ENCODE data around the gene B3GALT4. TPM values are rescaled to one million over a fixed set of nuclear protein-coding genes. Genes with fewer than 3 reads are reported as not detected.
"Not testable (repeated sequence)": the region's sequence is repeated elsewhere in the genome, so short reads cannot be mapped to it uniquely, and the experiment has no call there.

Gene B3GALT4
- total RNA-seq, 1 experiment from 2014 or later, result not detected

DNA sequence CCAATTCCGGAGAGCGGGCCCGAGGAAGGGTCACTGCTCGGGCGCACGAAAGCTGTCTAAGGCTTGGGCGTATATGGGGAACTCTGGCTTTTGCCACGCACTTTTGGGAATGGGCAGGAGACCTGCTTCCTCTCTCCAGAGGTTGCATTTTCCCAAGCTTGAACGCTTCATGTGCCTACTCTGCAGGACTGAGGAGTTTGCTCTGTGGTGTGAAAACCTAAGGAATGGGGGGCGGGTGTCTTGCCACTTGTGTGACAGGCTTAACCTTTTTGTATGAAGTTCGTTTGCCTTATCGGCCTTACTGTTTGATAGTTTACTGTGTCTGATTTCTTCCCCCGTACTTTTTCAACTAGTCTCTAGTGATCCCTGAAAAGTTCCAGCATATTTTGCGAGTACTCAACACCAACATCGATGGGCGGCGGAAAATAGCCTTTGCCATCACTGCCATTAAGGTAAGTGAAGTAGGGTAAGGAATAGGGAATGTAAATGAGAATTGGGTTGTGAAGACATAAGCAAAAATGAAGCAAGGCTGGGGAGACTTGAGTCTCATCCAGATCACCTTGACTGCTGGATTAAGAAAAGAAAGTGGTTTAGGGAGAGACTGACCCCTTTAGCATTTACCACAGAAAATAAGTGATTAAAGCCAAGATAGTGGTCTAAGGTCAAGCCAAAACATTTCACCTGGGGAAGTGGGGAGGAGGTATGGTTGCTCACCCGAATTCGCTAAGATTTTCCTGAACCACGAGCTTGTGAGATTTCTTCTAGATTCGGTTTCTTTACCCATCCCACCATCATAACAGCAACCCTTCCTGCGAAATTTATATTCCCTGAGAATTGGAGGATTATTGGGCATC is 4.4 kb upstream of the B3GALT4 start:
- no peak for DNase-seq (ENCODE audit: low spot score)

DNA sequence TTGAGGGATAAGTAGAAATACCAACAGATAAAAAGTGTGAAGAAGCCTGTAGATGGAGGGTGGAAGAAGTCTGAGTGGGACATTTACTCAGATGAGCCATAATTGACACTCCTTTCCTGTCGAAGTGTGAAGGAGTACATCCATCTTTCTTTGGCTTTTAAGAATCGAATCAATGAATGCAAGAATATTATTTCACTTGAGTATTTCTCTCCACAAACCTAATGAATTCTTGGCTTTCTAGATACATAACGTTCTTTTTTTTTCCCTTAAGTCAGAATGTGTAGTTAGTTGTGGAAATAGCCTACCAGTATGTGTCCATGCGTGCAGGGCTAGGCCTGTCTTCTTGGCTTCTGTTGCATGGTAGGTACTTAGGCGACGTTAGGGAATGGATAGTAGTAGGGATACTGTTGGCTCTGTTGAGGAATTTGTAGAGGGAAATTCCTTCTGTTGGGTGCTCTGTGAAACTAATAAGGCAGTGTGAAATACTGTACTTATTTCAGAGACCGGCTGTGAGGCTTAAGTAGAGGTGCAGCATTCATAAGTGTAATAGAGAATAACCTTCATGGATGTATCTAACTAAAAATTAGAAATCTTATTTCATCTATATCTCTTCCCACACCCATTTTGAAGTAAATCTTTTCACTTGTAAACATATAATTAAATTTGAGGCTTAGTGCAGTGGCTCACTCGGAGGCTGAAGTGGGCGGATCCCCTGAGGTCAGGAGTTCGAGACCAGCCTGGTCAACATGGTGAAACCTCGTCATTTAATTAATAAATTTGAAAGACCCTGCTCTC is 3.6 kb upstream of the B3GALT4 start:
- DNase-seq (ENCODE audit: low spot score), result no peak

DNA sequence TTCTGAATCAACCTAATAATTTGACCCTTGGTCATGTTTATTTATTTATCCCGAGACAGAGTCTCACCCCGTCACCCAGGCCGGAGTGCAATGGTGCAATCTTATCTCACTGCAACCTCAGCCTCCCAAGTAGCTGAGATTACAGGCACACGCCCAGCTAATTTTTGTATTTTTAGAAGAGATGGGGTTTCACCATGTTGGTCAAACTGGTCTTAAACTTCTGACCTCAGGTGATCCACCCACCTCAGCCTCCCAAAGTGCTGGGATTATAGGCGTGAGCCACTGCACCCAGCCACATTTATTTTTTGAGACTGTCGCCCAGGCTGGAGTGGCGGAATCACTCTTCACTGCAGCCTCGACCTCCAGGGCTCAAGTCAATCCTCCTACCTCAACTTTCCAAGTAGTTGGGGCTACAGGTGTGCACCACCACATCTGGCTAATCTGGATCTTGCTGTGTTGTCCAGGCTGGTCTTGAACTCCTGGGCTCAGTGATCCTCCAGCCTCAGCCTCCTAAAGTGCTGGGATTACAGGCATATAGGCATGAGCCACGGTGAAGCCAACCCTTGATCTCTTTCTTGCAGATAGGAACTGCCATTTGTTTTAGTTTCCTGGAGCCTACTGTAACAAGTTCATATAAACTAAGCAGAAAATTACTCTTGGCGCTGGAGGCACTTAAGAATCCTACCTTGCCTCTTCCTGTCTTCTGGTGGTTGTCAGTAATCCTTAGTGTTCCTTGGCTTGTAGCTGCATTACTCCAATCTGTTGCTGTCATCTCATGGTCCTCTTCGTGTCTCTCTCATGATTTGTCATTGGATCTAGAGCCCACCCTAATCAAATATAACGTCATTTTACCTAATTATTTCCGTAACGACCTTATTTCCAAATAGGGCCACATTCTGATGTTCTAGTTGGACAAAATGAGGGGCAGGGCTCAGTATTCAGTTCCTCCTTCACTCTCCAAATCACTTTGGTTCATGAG is 2.7 kb upstream of the B3GALT4 start:
- no peak for DNase-seq (ENCODE audit: low spot score)

DNA sequence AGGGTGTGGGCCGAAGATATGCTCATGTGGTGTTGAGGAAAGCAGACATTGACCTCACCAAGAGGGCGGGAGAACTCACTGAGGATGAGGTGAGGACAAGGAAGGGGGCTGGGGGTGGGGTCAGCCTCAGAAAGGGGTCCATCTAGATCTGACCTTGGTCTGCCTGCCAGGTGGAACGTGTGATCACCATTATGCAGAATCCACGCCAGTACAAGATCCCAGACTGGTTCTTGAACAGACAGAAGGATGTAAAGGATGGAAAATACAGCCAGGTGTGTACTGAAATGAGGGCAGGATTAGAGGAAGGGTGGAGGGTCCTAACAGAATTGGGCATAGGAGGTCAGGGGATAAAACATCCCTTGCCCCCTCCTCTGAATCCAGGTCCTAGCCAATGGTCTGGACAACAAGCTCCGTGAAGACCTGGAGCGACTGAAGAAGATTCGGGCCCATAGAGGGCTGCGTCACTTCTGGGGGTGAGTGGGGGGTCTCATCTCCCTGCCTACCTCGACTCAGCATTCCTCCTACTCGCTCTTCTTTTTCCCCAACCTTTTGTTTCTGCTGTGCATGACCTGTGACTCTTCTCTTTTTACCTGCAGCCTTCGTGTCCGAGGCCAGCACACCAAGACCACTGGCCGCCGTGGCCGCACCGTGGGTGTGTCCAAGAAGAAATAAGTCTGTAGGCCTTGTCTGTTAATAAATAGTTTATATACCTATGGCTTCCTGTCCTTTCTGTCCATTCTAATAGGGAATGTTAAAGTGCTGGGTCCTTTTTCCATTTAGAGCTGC is 935 bp upstream of the B3GALT4 start:
- not testable (repeated sequence) for DNase-seq (ENCODE audit: low spot score)

DNA sequence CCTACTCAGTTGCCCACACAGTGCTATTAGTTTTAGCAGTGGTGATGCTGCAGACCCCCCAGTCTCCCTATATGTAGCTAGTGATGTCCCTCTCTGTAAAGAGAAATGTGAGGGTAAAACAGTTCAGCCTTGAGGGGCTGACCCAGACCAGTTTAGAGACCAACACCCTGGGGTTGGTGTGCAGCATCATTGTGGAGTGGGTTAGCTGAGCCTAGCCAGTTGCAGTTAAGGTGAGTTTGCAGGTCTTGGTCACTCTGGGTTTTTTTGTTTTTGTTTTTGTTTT is 401 bp upstream of the B3GALT4 start:
- DNase-seq (ENCODE audit: low spot score), result no peak

DNA sequence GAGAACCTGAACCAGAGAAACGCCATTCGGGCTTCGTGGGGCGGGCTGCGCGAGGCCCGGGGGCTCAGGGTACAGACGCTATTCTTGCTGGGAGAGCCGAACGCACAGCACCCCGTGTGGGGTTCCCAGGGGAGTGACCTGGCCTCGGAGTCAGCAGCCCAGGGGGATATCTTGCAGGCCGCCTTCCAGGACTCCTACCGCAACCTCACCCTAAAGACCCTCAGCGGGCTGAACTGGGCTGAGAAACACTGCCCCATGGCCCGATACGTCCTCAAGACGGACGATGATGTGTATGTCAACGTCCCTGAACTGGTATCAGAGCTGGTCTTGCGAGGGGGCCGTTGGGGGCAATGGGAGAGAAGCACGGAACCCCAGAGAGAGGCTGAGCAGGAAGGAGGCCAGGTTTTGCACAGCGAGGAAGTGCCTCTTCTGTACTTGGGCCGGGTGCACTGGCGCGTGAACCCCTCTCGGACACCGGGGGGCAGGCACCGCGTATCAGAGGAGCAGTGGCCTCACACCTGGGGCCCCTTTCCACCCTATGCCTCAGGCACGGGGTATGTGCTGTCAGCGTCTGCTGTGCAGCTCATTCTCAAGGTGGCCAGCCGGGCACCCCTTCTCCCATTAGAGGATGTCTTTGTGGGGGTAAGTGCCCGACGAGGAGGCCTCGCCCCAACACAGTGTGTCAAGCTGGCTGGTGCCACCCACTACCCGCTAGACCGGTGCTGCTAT is 904 bp downstream of the B3GALT4 start:
- DNase-seq (ENCODE audit: low spot score), result no peak

DNA sequence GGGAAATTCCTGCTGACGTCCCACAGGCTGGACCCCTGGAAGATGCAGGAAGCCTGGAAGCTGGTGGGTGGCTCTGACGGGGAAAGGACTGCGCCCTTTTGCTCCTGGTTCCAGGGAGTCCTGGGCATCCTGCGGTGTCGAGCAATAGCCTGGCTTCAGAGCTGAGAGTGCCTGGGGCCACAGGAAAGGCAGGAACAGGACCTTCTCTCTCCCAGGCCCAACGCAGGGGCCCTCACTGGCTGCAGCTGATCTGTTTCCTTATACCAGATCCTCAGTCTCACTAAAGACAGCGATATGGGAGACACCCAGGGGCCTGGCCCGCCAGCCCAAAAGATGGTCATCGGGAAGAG is 1.4 kb downstream of the B3GALT4 start:
- DNase-seq (ENCODE audit: low spot score), result no peak

DNA sequence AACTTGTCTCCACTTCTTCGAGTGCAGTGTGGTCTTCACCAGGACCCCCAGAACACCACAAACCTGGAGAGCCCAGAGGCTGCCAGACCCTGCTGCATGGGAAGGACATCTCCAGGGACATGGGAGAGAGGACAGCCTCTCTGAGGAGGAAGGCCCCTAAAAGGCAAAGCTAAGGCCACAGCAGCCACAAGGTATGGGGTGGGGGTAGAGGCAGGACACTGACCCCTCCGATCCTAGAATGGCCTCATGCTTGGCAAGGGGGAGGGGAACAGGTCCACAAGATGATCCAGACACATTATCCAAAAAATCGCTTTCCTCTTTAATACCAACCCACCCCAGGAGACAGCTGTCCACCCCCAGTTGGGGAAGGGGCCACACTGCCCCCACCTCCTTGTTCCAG is 1.9 kb downstream of the B3GALT4 start:
- DNase-seq (ENCODE audit: low spot score), result no peak

DNA sequence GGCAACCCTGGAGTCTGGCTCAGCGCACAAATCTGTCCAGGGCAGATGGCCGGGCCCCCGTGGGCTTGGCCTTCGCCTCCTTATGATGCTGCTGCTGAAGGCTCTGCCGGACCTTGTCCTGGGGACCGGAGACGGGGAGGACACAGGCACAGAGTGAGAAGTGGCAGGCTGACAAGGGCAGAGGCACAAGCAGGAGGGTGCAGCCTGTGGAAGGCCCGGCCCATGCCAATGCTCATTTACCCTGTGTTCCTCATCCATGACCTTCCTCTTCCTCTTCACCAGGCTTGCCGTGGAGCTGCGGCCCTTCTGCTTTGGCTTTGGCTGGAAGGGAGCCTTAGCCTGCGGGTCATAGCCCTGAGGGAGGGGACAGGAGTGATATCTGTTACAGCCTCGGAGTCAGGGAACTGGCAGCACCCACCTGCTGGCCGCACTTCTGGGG is 2.4 kb downstream of the B3GALT4 start:
- no peak for DNase-seq (ENCODE audit: low spot score)

DNA sequence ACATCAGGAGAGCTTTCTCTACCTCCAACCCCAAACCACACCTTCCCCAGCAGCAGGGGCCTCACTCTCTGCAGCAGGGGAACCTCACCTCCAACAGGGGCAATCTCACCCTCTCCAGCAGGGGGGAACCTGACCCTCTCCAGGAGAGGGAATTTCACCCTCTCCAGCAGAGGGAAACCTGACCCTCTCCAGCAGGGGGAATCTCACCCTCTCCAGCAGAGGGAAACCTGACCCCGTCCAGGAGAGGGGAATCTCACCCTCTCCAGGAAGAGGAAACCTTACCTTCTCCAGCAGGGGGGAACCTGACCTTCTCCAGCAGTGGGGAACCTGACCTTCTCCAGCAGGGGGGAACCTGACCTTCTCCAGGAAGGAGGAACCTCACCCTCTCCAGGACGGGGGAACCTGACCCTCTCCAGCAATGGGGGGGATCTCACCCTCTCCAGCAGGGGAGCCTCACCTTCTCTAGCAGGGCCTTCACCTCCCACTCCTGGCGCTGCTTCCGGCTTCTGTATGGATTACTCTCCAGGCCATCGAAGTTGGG is 3.1 kb downstream of the B3GALT4 start:
- DNase-seq (ENCODE audit: low spot score), result peak; percentile 73

DNA sequence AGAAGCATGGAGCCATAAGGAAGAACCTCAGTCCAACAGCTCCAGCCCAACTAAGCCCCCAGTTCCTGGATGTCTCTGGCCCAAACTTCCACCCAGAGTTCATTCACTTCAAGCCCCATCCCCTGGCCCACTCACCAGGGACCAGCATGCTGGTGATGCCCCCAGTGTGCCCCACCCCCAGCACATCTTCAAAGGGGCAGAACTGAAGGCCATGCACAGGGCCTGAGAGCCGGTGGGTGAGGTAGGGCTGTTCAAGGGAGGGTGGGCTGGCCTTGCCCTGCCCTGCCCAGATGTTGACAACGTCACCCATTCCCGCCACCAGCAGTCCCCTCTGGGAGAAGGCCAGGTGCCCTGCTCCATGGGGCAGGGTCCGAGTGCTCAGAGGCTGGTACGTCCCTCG is 3.6 kb downstream of the B3GALT4 start:
- no peak for DNase-seq (ENCODE audit: low spot score)

DNA sequence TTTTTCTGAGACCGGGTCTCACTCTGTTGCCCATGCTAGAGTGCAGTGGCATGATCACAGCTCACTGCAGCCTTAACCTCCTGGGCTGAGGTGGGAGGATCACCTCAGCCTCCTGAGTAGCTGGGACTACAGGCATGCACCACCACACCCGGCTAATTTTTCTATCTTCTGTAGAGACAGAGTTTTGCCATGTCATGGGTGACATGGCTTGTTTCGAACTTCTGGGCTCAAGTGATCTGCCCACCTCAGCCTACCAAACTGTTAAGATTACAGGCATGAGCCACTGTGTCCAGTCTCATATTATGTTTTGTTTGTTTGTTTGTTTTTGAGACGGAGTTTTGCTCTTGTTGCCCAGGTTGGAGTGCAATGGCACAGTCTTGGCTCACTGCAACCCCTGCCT is 8.3 kb downstream of the B3GALT4 start:
- not testable (repeated sequence) for DNase-seq (ENCODE audit: low spot score)

DNA sequence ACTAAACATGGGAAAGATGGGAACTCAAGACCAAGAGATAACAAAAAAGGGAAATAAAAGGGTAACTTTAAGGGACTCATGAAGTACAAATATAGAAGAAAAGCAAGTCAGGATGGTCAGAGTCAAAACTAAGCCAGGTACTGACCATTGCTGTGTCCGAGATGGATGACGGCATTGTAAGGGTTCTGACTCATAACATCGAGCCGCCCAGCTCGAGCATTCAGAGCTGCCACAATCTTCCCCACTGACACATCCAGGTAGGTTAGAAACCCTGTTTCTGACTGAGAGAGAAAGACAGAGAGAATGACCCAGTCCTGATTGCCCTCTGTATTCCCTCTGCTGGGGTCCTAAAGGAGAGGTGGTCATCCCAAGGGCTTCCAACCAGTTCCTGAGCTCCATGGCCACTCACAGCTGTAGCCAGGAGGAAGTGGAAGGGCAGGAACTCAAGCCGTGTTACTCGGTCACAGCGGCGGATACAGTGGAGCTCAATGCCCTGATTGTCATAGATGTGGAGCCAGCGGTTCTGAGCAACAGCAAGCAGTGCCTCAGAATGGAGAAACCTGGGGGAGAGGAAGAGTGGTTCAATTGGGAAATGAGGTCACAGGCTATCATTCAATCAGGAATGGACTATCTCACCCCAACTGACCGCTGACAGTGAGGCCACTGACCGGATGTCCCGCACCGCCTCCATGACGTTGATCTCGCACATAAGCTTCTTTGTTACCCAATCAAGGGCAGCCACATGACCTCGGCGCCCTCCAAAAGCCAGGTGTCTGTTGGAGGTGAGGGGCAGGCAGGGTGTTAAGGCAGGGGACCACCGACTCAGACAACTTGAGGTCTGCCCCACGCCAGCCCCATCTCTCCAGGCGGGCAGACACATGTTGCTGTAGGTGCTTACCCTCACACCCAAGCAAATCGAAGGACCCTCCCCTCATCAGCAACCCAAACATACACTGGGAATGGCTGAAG is 10.3 kb downstream of the B3GALT4 start:
- DNase-seq (ENCODE audit: low spot score), result no peak

DNA sequence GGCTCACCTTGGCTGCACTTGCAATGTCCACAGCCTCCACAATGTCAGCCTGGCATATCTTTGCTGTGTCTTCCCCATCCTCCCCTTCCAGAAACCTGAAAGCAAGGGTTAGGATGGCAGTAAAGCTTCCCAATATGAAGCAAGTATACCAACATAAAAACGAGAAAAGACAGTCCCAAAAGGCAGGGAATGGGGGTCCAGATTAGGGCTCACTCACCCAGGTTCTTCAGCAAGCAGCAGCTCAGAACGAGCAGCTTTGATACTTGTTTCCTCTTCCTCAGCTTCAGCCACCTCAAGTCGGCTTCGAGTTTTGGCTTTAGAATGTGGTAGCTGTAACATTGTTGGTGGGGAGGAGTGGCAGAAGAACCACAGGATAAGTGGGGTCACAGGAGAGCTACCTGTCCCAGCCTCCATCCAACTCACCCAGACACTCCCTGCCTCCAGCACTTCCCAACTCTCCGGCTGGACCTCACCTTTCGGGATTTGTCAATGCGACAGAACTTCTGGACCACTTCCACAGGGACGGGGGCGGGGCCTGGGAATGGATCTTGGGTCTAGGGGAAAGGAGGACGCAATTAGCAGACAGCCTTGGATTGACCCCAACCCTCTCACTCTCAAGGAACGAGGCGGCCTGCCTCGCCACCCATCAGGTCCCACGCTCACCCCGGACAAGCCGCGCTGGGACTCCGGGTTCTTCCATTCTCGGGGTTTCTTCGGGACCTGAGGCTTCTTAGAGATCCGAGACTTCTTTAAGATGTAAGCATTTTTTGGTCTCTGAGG is 11.4 kb downstream of the B3GALT4 start:
- DNase-seq (ENCODE audit: low spot score), result no peak

DNA sequence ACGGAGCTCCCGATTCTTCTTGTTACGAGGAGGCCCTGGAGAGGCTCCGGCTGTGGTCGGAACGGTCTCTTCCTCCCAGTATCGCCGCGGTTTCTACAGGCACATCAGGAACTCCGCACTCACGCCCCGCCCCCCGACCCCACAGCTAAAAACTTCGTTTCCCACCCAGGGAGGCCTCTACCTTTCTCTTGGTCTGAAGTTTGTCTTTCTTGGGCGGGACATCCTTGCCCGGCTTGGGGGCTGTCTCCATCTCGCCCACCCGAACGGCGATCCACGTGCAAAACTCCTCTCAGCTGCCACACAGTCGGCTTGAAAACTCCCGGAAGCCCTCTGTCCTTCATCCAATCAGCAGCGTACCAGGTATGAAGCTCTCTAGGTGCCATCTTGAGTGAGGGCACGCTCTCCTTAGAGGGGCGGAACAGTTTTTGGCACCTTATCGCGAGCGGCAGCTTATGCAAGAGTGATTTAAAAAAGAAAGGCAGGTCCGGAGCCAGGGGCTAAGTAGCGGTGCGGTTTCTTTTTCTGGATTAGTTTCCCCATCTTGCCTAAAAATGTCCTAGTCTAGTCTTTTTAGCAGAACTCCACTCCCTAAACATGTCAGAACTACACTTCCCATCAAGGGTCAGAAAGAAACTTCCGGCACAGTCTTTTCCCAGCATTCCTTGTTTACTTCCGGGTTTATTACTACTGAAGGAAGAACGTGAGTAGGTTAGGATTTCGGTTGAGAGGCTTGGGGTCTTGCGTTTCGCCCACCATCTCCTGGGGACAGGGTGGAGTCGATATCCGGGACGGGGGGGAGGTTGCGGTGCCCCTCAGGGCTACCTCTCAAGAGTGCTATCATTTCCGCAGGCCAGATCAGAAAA is 12.2 kb downstream of the B3GALT4 start, which contains the start of the genes PFDN6 and WDR46:
TSS of gene PFDN6 (plus strand) at position 681 of the 863 bp plus-strand sequence. CDS start 256 bp downstream, outside the sequence.
TSS of gene WDR46 (minus strand) at position 319 of the 863 bp plus-strand sequence. CDS start at position 250, 69 bp downstream.
- DNase-seq (ENCODE audit: low spot score), result peak; percentile 88

DNA sequence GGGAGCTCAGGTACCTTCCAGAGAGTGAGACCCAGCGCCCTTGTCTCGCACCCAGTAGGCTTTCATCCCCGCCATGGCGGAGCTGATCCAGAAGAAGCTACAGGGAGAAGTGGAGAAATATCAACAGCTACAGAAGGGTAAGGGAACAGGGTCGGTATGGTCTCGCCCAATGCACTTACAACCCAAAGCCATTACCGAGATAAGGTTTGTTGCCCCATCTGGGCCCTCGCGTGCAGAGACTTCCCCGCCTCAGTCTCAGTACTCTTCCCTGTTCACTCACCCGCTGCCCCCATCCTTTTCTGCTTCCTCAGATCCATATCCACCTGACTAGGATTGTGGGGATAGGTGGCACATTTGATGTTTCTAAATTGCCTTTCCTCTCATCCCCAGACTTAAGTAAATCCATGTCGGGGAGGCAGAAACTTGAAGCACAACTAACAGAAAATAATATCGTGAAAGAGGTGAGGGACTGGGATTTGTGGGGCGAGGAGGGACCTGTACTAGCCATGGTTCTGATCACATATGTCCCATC is 12.9 kb downstream of the B3GALT4 start:
- DNase-seq (ENCODE audit: low spot score), result no peak

DNA sequence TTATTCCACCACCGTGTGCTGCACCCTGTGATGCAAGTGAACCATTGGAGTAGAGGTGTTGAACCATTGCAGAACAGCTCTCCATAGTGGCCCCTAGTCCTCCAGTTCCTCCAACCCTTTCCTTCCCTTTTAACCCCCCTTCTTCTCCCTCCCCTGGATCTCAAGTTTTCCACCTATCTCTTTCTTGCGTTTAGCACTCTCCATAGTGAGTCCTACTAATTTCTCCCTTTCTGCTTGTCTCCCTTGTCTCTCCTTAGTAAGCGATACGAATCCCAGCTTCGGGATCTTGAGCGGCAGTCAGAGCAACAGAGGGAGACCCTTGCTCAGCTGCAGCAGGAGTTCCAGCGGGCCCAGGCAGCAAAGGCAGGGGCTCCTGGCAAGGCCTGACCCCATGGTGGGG is 13.5 kb downstream of the B3GALT4 start:
- no peak for DNase-seq (ENCODE audit: low spot score)
